Esophagus muscularis mucosa (tissue), 4 donors: ENCODE measurements around the gene ABCD3. TPM values are rescaled to one million over a fixed set of nuclear protein-coding genes. Genes with fewer than 3 reads are reported as not detected.

Experiments used
- DNase-seq: peaks from one replicate; pipeline ENCODE4 v3.0.0-alpha.2; 2017; ENCODE audit errors: extremely low spot score
- H3K27ac ChIP-seq, 4 donors: fragments of 200-600 bp; sonication (generic); replicated peaks in 1 of 4; 1 replicate in 3 of 4; 2 replicates in 1 of 4; pipeline ENCODE4 v1.5.1; 2016 to 2019; ENCODE audit warnings: mild to moderate bottlenecking in 1 of 4
- H3K27me3 ChIP-seq, 4 donors: fragments of 200-600 bp; sonication (generic); one replicate each; pipeline versions ENCODE4 v1.5.1 to v1.6.0; 2016 to 2019
- H3K36me3 ChIP-seq, 4 donors: fragments of 200-600 bp; sonication (generic); one replicate each; pipeline ENCODE4 v1.5.1; 2016 to 2019
- H3K4me1 ChIP-seq, 4 donors: fragments of 200-600 bp; sonication (generic); one replicate each; pipeline ENCODE4 v1.5.1; 2016 to 2019
- H3K4me3 ChIP-seq, 4 donors: fragments of 200-600 bp; sonication (generic); 1 replicate in 2 of 4; 2 replicates in 2 of 4; pipeline ENCODE4 v1.5.1; 2016 to 2019; ENCODE audit warnings: mild to moderate bottlenecking in 4 of 4, moderate library complexity in 1 of 4
- H3K9me3 ChIP-seq, 4 donors: fragments of 200-600 bp; sonication (generic); 1 replicate in 3 of 4; 2 replicates in 1 of 4; pipeline ENCODE4 v1.5.1; 2016 to 2019
- EP300 ChIP-seq: sonication (generic); formaldehyde crosslinking; IDR thresholded peaks from one replicate; pipeline ENCODE4 v1.6.1; 2017; ENCODE audit warnings: antibody characterized with exemption
- POLR2A ChIP-seq: fragments of 450-650 bp; IDR thresholded peaks from one replicate; pipeline ENCODE4 v1.6.1; 2017; ENCODE audit warnings: antibody characterized with exemption, moderate library complexity, mild to moderate bottlenecking, low read depth
- POLR2AphosphoS5 ChIP-seq, 2 donors: sonication (generic); formaldehyde crosslinking; IDR thresholded peaks; one replicate each; pipeline ENCODE4 v1.6.1; 2017; ENCODE audit warnings: antibody characterized with exemption in 2 of 2
- WGBS: methylation state at CpG from one replicate; pipeline ENCODE4 v1.1.5; 2018; 5-methylcytosine and 5-hydroxymethylcytosine counted together
- intact Hi-C: fragments of 100-400 bp; cut with DNase I; formaldehyde crosslinking; loops from one replicate; pipeline ENCODE4 v1.15.1; 2023
- total RNA-seq, 4 donors: library from RNA; depleted of rRNA; stranded (reverse); fragments of >200 nt; gene quantifications; one replicate each; pipeline versions ENCODE4 v1.1.0 to v1.2.1, GENCODE V29; 2016
- TF ChIP-seq, protein P1 (sequence below), 3 experiments: fragments of 200-600 bp in 2 of 3; fragments of 450-650 bp in 1 of 3; sonication (generic) in 2 of 3; IDR thresholded peaks; one replicate each; pipeline ENCODE4 v1.5.1; 2017 to 2019; ENCODE audit warnings: antibody characterized with exemption in 3 of 3, mild to moderate bottlenecking in 2 of 3, moderate library complexity in 1 of 3

The ABCD3 gene
- total RNA-seq, 4 donors from 2014 or later, result 25.0 to 59.4 (median 27.9) TPM

DNA sequence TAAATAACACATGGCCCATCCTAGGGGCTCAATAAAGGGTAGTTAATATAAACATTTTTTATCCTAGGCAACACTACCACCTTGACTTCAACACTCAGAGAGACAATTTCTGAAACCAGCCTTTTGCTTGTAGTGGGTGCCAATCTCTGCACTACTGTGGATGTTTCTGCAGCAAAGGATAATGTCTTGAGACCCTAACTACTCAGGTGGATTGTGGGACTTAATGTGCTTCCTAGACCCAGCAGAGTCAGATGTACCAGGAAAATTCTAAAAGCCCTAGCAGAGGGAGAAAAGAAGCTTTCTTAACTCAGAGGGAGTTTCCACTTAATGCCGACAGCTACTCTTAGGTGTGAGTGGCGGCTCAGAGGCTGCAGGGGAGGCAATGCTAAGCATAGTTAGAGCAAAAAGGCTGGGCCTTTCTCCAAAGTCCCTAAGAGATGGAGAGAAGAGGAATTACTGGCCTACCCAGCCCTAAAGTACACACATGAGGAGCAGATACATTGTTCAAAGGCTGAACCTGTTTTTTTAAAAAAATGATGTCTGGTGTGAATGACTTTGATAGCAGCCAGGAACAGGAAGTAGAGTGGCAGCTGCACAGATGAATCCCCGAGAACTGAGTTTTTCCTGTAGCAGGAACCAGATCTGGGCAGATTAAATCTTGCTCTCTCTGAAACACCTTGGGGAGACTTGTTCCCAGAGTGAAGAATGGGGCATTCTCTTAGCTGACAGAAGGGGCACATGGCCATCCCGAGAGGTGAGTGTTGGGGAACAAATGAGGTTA lies 33.5 kb upstream of the ABCD3 start:
- Histone ChIP-seq H3K27ac (no peak overlapping the region), H3K4me3 (no peak overlapping the region), H3K27me3 (no peaks in the 10 kb centered on the region), H3K36me3 (no peaks in the 10 kb centered on the region), H3K4me1 (no peaks in the 10 kb centered on the region), H3K9me3 (no peaks in the 10 kb centered on the region)
- intact Hi-C loops, result no loop called here
- DNase-seq, result no peak
- 73% methylated on average over 4 of the region's 4 CpGs for WGBS
- TF ChIP-seq POLR2A, result no peak
- TF ChIP-seq, protein P1, sequence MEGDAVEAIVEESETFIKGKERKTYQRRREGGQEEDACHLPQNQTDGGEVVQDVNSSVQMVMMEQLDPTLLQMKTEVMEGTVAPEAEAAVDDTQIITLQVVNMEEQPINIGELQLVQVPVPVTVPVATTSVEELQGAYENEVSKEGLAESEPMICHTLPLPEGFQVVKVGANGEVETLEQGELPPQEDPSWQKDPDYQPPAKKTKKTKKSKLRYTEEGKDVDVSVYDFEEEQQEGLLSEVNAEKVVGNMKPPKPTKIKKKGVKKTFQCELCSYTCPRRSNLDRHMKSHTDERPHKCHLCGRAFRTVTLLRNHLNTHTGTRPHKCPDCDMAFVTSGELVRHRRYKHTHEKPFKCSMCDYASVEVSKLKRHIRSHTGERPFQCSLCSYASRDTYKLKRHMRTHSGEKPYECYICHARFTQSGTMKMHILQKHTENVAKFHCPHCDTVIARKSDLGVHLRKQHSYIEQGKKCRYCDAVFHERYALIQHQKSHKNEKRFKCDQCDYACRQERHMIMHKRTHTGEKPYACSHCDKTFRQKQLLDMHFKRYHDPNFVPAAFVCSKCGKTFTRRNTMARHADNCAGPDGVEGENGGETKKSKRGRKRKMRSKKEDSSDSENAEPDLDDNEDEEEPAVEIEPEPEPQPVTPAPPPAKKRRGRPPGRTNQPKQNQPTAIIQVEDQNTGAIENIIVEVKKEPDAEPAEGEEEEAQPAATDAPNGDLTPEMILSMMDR (IDR thresholded peaks at IDR 0.05), result no peak
- no peak for TF ChIP-seq EP300
- TF ChIP-seq POLR2AphosphoS5 (IDR thresholded peaks at IDR 0.05), result no peak

DNA sequence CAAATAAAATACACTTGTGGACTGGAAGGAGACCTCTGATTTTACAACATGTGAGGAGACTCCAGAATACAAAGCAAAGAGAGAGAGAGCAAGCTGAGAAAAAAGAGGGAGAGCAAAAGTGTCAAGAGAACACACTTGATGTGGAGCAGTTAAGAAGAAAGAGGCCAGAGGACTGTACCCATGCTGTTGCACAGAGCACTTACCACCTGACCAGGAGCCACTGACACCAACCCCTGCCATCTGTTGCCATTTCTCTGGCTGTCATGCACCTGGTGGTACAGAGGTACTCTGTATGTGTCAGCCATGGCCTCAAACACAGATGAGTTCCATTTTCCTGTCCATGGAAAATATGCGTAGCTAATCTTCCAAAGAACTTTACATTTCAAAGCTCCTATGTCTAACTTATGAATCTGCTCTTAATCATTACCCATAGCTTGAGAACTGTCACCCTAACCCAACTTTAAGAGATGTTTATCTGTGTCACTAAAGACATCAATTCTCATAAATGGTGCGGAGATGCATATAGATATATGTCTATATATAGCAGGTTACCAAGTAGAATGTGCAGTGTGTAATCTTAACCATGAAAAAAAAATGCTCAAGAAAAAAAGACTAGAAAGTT lies 32.8 kb upstream of the ABCD3 start:
- TF ChIP-seq POLR2A (no peak), EP300 (no peak), POLR2AphosphoS5 (IDR thresholded peaks at IDR 0.05) (no peak)
- TF ChIP-seq, protein P1 (IDR thresholded peaks at IDR 0.05), result no peak
- no peaks in the 10 kb centered on the region for H3K9me3 ChIP-seq
- H3K27ac ChIP-seq, result no peak overlapping the region
- no peak for DNase-seq
- H3K4me3 ChIP-seq, result no peak overlapping the region
- intact Hi-C loops, result no loop called here
- no peaks in the 10 kb centered on the region for H3K36me3 ChIP-seq
- no peaks in the 10 kb centered on the region for H3K4me1 ChIP-seq
- WGBS, result 86% methylated on average over 2 of the region's 2 CpGs
- H3K27me3 ChIP-seq, result no peaks in the 10 kb centered on the region

DNA sequence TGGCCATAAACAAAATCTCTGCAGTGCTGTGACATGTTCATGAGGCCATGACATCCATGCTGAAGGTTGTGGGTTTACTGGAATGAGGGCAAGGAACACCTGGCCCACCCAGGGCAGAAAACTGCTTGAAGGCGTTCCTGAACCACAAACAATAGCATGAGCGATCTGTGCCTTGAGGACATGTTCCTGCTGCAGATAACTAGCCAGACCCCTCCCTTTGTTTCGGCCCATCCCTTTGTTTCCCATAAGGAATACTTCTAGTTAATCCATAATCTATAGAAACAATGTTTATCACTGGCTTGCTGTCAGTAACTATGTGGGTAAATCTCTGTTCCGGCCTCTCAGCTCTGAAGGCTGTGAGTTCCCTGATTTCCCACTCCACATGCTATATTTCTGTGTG lies 28.9 kb upstream of the ABCD3 start:
- Histone ChIP-seq H3K4me1 (no peaks in the 10 kb centered on the region), H3K9me3 (no peaks in the 10 kb centered on the region), H3K27me3 (no peaks in the 10 kb centered on the region), H3K36me3 (no peaks in the 10 kb centered on the region), H3K4me3 (no peak overlapping the region), H3K27ac (no peak overlapping the region)
- TF ChIP-seq, protein P1 (IDR thresholded peaks at IDR 0.05), result no peak
- TF ChIP-seq EP300 (no peak), POLR2AphosphoS5 (IDR thresholded peaks at IDR 0.05) (no peak), POLR2A (no peak)
- intact Hi-C loops, result no loop called here
- DNase-seq, result no peak
- 70% methylated on average over 4 of the region's 4 CpGs for WGBS

DNA sequence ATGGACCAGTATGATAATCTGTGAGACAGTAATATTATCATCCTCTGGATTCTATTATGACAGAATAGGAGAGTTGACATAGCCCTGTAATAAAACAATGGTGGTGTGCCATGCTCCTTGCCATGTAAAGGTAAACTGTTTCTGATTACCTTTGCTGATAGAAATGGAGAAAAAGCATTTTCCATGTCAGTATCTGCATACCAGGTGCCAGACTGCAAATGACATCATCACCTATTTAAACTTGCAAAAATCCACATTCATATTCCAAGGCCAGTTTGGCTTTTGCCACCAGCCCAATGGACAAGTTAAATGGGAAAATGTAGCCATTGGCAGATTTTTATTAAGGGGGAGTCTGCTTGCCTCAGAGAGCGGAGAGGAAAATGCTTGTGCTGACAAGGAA lies 23.9 kb upstream of the ABCD3 start:
- no peak overlapping the region for H3K27ac ChIP-seq
- H3K9me3 ChIP-seq, result no peaks in the 10 kb centered on the region
- H3K36me3 ChIP-seq, result no peaks in the 10 kb centered on the region
- 100% methylated on average over 1 of the region's 1 CpG for WGBS
- H3K4me1 ChIP-seq, result no peaks in the 10 kb centered on the region
- no peak overlapping the region for H3K4me3 ChIP-seq
- intact Hi-C loops, result no loop called here
- no peaks in the 10 kb centered on the region for H3K27me3 ChIP-seq
- no peak for DNase-seq
- TF ChIP-seq EP300 (no peak), POLR2AphosphoS5 (IDR thresholded peaks at IDR 0.05) (no peak), POLR2A (no peak)
- TF ChIP-seq, protein P1 (IDR thresholded peaks at IDR 0.05), result no peak
